HG02884 (cell line): ENCODE measurements around the gene AICDA.
A peak's percentile ranks its signal among the peaks of the same experiment; 100 is the strongest.
"Not testable (repeated sequence)": the region's sequence is repeated elsewhere in the genome, so short reads cannot be mapped to it uniquely, and the experiment has no call there.

ENCODE experiments used
- ATAC-seq: cut with Tn5 transposase; IDR thresholded peaks from one replicate; pipeline ENCODE4 v1.9.1; 2021; ENCODE audit warnings: mild to moderate bottlenecking, moderate library complexity; ENCODE audit not compliant: unreplicated experiment

The AICDA gene

DNA sequence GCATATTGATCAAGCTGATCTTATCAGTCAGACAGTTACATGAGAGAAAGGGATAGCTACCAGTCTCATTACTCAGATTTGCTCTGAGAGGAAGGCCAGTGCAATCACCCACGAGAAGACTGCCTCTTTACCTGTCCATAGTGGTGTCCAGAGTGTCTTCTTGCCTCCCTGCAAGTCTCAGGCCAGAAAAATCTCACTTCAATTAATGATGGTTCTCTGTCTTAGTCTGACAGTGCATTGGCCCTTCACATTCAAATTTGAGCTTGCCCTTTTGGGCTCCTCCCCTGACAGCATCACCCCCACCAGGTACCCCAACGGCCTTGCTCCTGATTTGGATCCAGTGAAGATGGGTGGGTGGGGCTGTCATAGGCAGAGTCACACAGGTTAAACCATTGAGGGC lies at the start of gene AICDA:
Gene AICDA (minus strand): TSS at position 231 of the 400 bp plus-strand sequence. CDS start 92 bp downstream, at position 139.
- peak; percentile 39 for ATAC-seq

- ATAC-seq, result no peak
Observed at GRCh38 chr12:8661751-8662150, 49.1 kb upstream of the AICDA start.

GRCh38 chr12:8661016-8661415 lies 48.4 kb upstream of the AICDA start:
- no peak for ATAC-seq

- ATAC-seq, result no peak
Observed at GRCh38 chr12:8658346-8658745, 45.7 kb upstream of the AICDA start.

- no peak for ATAC-seq
Observed at GRCh38 chr12:8655421-8655820, 42.8 kb upstream of the AICDA start.

DNA sequence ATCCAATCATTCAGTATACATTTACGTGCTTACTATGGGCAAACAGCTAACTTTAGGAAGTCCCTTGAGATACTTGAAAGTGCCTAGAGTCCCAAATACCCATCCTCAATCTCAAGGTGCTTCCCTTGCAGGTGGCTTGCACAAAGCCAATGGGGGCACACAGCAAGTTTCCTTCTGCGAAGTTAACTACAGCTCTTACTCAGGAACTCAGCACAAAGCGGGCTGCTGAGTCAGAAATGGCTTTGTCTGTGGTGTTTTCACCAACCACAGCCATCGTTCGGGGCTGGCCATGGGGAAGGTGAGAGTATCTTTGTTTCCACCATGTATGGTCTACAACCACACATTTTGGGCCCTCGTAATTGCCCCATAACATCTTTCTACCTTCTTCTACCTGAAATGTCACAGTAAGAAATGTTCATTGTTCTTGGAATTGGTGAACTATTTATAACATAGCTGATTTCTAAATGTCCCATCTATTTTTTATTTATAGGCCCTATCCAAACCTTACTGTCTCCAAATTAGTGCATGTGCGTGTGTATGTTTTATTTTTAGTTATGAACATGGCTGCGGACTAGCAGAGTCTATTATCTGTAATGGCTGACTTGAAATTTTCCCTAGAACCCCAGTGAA lies 36.0 kb upstream of the AICDA start:
- ATAC-seq, result peak; percentile 80

GRCh38 chr12:8647968-8648367 lies 35.3 kb upstream of the AICDA start:
- ATAC-seq, result no peak

DNA sequence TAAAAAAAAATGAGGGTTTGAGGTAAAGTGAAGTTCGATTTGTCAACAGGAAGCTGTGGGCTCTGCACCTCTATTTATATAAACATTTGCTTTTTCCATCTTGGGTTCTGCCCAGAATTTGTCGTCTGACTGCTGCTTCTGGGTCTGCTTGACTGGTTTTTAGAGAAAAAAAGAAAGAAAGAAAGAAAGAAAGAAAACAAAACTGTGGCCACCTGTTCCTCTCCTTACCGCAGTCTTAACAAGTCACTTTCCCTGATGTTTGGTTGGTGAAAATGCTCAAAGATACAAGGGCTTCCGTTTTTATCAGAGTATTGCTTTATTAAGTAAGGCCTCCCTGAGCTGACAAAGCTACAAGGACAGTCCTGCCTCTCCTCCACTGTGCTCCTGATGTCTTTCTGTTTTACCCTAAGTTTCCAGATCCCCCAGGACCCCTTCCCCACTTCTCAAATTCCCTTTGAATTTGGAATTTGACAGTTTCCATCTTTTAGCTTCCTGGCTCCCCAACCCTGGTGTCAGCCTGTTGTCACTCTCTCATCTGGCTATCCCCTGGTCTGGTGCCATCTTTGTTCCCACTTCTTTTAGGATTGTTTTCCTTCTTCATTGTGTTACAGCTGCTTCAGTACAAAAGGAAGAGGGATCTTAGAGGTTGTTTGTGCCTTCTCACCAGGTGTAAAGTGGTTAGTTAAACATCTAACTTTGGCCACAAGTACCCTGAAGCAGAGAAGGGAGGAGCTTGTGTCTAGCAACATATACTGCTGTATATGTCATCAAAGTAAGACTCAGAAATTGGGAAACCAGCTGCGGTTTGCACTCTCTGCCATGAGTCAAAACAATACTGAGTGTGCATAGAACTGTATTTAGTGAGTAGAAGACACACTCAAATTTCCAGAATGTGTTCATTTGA lies 31.9 kb upstream of the AICDA start:
- ATAC-seq, result peak; percentile 46

DNA sequence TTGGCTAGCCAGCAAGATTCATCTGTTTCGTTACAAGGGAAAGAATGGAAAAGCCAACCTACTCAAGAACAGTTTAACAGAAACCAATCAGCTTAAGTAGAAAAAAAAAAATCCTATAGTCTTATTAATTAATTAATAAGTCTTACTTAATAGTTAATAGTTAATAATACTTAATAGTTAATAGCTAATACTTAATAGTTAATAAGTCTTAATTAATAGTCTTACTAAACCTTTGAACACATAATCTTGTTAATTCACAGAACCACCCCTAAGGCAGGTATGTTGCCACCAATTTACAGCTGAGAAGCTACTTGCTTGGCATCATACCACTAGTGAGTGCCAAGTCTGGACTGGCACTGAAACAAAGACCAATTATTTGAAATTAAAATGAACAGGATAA lies 30.1 kb upstream of the AICDA start:
- no peak for ATAC-seq

DNA sequence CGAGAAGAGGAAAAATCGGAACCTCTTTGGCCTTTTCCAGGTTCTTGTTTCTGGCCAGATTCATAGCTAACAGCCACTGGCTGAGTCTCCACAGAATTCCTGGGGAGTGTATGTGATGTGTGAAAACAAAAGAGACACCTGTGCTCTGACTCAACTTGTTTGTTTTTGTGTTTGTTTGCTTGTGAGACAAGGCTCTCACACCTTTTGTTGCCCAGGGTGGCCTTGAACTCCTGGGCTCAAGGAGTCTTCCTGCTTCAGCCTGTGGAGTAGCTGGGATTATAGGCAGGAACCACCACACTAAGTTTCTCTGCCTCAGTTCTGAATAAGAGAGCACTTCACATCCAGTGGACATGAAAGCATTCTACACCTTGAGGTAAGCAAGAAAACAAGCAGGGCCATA lies 27.3 kb upstream of the AICDA start:
- ATAC-seq, result no peak

- no peak for ATAC-seq
Observed at GRCh38 chr12:8638951-8639350, 26.3 kb upstream of the AICDA start.

DNA sequence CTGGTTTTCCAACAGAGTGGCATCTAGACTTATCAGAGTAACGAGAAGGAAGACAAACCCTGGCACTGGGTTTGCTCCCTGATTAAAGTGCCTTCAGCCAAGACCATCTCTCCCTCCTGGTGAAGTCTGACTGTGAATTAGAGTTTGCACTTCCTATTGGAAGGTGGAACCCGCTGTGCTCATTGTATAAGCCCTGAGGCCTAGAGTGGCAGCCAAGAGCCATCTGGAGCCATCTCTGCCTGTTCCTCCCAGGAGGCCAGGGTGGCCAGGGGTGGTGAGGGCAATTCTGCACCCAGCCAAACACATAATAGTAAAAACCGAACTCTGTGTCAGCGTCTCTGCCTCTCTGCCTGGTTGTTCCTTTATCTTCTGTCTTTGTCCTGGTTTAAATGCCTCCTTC lies 25.0 kb upstream of the AICDA start:
- ATAC-seq, result no peak

- ATAC-seq, result no peak
Observed at GRCh38 chr12:8637244-8637643, 24.6 kb upstream of the AICDA start.

DNA sequence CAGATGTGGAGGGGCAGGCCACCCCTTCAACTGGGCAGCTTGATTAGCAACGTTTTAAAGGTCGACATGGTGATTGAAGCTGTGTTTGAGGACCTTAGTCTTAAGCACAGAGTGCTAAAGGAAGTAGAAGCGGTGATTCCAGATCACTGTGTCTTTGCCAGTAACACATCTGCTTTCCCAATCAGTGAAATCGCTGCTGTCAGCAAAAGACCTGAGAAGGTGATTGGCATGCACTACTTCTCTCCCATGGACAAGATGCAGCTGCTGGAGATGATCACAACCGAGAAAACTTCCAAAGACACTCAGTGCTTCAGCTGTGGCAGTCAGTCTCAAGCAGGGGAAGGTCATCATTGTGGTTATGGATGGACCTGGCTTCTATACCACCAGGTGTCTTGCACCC lies 23.9 kb upstream of the AICDA start:
- ATAC-seq, result no peak

- ATAC-seq, result not testable (repeated sequence)
Observed at GRCh38 chr12:8636007-8636346, 23.3 kb upstream of the AICDA start.

DNA sequence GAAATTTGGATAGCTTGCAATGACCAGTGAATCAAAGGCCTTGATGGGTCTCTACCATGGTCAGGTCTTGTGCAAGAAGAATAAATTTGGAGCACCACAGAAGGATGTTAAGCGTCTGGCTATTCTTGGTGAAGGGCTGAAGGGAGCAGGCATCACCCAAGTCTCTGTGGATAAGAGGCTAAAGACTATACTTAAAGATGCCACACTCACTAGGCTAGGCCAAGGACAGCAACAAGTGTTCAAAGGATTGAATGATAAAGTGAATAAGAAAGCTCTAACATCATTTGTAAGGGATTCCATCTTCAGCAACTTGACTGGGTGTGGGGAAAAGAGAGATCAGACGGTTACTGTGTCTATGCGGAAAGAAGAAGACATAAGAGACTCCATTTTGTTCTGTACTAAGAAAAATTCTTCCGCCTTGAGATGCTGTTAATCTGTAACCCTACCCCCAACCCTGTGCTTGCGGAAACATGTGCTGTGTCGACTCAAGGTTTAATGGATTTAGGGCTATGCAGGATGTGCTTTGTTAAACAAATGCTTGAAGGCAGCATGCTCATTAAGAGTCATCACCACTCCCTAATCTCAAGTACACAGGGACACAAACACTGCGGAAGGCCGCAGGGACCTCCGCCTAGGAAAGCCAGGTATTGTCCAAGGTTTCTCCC lies 22.8 kb upstream of the AICDA start:
- not testable (repeated sequence) for ATAC-seq

DNA sequence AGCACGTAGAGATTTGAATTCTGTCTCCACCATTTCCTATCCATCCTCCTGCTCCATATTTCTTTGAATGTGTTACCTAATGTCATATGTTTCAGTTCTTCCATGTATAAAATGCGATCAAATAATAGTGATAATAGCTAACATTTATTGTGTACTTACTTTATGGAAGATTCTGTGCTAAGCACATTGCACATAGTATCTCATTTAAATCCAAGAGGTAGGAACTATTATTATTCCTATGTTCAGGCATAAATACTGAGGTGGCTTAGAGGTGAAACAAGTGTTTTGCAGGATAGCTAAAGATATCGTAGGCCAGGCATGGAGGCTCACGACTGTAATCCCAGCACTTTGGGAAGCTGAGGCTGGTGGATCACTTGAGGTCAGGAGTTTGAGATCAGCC lies 17.5 kb upstream of the AICDA start:
- no peak for ATAC-seq

DNA sequence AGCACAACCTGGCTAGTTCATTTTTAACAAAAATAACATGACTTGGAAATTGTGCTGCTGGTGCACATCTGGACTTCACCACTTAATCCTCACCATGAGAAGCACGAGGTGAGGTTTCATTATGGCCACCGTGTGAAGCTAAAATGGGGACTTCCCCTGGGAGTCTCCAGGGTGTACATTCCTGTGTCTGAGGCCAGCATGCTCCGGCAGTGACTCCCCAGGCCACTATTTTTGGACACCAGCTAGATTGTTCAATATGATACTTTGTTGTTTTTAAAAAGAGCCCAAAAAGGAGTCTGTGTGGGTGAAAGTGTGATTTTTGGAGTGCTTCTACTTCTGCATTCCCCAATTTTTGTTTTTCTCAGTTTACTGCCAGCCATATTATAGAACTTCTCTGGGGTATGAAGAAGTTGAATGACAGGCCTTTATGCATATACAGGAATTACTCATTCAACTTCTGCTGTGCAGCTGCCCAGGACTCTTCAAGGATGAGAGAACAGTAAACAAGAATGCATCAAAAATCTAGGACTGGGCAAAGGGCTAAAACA lies 16.9 kb upstream of the AICDA start:
- ATAC-seq, result peak; percentile 91

DNA sequence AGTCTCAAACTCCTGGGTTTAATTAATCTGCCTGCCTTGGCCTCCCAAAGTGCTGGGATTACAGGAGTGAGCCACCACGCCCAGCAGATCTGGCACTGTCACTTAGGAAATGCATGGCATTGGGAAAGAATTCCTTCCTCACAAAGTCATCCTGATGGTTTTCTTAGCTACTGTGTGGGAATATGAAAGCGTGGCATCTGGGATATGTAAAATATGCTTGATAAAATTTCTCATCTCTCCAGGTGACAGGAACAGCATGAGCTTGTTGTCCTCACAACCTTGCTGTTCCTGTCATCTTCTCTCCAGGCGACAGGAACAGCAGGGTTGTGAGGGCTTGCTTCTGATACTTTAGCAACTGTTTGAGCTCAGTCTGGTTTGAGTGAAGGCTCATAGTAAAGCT lies 16.1 kb upstream of the AICDA start:
- no peak for ATAC-seq

DNA sequence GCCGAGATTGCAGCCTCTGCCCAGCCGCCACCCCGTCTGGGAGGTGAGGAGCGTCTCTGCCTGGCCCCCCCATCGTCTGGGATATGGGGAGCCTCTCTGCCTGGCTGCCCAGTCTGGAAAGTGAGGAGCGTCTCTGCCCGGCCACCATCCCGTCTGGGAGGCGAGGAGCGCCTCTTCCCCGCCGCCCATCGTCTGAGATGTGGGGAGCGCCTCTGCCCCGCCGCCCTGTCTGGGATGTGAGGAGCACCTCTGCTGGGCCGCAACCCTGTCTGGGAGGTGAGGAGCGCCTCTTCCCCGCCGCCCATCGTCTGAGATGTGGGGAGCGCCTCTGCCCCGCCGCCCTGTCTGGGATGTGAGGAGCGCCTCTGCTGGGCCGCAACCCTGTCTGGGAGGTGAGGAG lies 12.1 kb upstream of the AICDA start:
- not testable (repeated sequence) for ATAC-seq

DNA sequence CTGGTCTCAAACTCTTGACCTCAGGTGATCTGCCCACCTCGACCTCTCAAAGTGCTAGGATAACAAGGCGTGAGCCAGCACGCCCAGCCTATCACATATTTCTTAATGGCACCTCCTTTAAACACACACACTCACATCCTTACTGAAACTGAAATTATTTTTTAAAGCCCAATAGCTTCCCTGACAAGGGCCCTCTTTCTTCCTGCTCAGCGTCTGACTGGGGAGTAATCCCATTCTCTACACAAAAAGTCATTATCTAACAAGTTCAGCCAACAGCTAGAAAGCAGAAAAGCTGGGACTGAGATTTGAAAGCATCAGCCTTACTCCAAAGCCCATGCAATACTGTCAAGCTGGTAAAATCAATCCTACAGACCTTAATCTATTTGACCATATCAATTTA lies 10.0 kb upstream of the AICDA start:
- no peak for ATAC-seq

- ATAC-seq, result no peak
Observed at GRCh38 chr12:8615206-8615605, 2.5 kb upstream of the AICDA start.
